Colonic mucosa (tissue), 4 donors: Measurements from ENCODE around the gene CDKN1A. TPM values are rescaled to one million over a fixed set of nuclear protein-coding genes. Genes with fewer than 3 reads are reported as not detected.

Source experiments
- DNase-seq: peaks from one replicate; pipeline ENCODE4 v3.0.0-alpha.2; 2020
- H3K27ac ChIP-seq: fragments of 200-600 bp; one replicate; pipeline ENCODE4 v1.8.0; 2021
- H3K27me3 ChIP-seq: fragments of 200-600 bp; one replicate; pipeline ENCODE4 v1.8.0; 2021
- H3K36me3 ChIP-seq: fragments of 200-600 bp; one replicate; pipeline ENCODE4 v1.8.0; 2021
- H3K4me1 ChIP-seq: fragments of 200-600 bp; one replicate; pipeline ENCODE4 v1.8.0; 2021; ENCODE audit warnings: mild to moderate bottlenecking
- H3K4me3 ChIP-seq: fragments of 200-600 bp; one replicate; pipeline ENCODE4 v1.8.0; 2021
- H3K9ac ChIP-seq, 2 donors: one replicate each; pipeline ENCODE4 v1.7.0; 2013; ENCODE audit warnings: control low read depth in 2 of 2, low read depth in 2 of 2, low read length in 2 of 2
- H3K9me3 ChIP-seq: fragments of 200-600 bp; one replicate; pipeline ENCODE4 v1.8.0; 2021
- intact Hi-C: fragments of 100-400 bp; cut with DNase I; formaldehyde crosslinking; loops from one replicate; pipeline ENCODE4 v1.14.1; 2022
- total RNA-seq, 2 donors: library from RNA; stranded (reverse); fragmentation: NEBNext Ultra II Directional in 1 of 2; extraction: Animal tissue kit (Norgen Biotek cat#: 25700) in 1 of 2; gene quantifications; one replicate each; pipeline ENCODE4 v1.2.1, GENCODE V29; 2021
- TF ChIP-seq, protein P1 (sequence below): fragments of 200-600 bp; IDR thresholded peaks from one replicate; pipeline ENCODE4 v1.8.0; 2022; ENCODE audit warnings: antibody characterized with exemption, mild to moderate bottlenecking
- donor health status: healthy.
- donor health status: DM: no; HTN: no; CAD: no.
- donor health status: DM: no; HTN: no; CAD: no.

The CDKN1A gene
- total RNA-seq, 2 donors from 2014 or later, result 157 to 286 TPM

DNA sequence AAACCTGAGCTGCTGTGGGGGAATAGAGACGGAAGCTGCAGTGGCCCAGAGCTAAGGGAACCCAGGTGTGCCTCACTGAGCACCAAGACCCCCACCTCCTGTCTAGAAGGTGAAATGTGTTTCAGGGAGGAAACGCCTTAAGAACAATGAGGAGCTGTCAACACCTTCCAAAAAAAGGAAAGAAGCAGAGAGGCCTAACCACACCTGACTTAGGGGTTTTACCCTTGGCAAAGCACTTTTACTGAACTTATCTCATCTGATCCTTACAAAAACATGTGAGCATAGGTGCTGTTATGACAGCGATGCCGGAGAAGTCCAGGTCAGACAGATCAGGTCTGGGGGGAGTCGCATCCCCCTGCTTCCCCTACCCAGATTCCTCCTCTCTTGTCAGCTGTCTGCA, 16.1 kb upstream of the CDKN1A start:
- Histone ChIP-seq H3K9ac (no peak overlapping the region), H3K9me3 (no peaks in the 10 kb centered on the region), H3K4me3 (no peak overlapping the region), H3K27ac (no peak overlapping the region), H3K36me3 (no peaks in the 10 kb centered on the region), H3K4me1 (no peaks in the 10 kb centered on the region), H3K27me3 (no peaks in the 10 kb centered on the region)
- intact Hi-C loops, result no loop called here
- TF ChIP-seq, protein P1, sequence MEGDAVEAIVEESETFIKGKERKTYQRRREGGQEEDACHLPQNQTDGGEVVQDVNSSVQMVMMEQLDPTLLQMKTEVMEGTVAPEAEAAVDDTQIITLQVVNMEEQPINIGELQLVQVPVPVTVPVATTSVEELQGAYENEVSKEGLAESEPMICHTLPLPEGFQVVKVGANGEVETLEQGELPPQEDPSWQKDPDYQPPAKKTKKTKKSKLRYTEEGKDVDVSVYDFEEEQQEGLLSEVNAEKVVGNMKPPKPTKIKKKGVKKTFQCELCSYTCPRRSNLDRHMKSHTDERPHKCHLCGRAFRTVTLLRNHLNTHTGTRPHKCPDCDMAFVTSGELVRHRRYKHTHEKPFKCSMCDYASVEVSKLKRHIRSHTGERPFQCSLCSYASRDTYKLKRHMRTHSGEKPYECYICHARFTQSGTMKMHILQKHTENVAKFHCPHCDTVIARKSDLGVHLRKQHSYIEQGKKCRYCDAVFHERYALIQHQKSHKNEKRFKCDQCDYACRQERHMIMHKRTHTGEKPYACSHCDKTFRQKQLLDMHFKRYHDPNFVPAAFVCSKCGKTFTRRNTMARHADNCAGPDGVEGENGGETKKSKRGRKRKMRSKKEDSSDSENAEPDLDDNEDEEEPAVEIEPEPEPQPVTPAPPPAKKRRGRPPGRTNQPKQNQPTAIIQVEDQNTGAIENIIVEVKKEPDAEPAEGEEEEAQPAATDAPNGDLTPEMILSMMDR, result no peak
- no peak for DNase-seq

DNA sequence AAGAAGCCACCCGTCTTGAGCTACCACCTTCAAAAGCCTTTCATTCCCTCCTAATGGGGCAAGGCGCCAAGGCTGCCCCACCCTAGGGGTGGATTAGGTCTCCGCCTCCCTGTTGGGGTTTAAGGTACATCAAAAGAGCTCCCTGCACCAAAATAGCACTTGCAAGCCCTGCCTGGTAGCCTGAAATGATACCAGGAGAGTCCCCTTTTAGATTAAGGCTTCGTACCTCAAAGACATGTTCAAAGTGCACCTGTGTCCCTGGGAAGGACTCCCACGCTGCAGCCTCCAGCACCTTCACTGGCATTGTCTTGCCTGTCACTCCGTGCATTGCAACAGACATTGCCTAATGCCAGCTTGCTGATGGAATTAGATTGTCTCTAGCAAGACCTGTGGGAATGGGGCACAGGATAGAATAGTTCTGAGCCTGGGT, 15.7 kb upstream of the CDKN1A start:
- Histone ChIP-seq H3K4me3 (no peak overlapping the region), H3K27ac (no peak overlapping the region), H3K9ac (no peak overlapping the region), H3K36me3 (no peaks in the 10 kb centered on the region), H3K27me3 (no peaks in the 10 kb centered on the region), H3K9me3 (no peaks in the 10 kb centered on the region), H3K4me1 (no peaks in the 10 kb centered on the region)
- TF ChIP-seq, protein P1, result no peak
- peak; percentile 79 for DNase-seq
- intact Hi-C loops, result no loop called here

DNA sequence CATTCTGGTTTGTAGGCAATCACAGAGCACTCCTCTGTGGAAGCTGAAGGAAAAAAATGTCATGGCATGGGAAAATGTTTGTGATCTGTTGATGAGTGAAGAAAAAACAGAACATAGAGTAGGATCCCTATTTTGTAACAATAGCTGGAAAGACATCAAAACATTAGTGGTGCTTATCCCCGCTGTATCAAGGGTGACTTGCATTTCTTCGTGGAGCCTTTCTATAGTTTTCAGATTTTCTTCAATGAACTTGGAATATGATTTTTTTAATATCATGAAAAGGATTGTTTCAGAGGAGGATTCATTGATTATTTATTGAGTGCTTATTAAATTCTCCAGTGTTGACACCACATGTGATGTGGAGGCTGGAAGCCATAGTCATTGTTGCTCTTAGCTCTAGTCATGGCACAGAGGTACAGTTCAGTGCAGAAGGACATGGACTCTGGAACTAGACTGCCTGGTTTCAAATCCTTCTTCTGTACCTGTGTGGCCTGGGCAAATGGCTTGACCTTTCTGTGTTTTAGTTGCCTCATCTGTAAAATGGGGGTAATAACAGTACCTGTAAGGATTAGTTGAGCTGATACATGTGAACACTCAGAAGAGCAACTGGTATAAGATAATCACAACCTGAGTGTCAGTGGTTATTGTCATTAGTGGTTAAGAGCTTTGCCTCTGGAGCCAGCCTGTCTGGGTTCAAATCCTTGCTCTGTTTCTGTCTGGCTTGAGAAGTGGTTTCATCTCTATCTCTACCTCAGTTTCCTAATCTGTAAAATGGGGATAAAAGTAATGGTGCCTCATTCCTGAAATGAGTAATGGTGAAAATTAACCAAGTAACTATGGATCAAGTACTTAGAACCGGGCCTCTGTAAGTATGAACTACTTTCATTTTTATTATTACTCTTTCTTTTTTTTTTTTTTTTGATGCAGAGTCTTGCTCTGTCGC, 14.7 kb upstream of the CDKN1A start:
- Histone ChIP-seq H3K4me1 (no peaks in the 10 kb centered on the region), H3K9me3 (no peaks in the 10 kb centered on the region), H3K27ac (no peak overlapping the region), H3K9ac (no peak overlapping the region), H3K4me3 (no peak overlapping the region), H3K27me3 (no peaks in the 10 kb centered on the region), H3K36me3 (no peaks in the 10 kb centered on the region)
- DNase-seq, result no peak
- intact Hi-C loops, result no loop called here
- TF ChIP-seq, protein P1, result no peak

DNA sequence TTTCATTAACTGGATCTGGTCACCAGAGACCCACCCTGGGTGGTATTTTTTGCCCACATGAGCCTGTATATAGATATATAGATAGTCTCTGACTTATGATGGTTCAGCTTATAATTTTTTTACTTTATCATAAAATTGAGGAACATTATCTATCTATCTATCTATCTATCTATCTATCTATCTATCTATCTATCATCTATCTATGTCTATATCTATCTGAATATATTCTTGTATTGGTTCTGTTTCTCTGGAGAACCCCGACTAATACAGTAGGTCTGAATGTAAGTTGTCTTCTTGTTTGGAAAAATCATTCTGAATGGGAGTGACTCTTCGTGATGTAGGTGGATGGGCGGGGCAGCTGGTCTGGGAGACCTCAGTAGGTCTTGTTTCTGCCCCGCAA, 13.3 kb upstream of the CDKN1A start:
- Histone ChIP-seq H3K27ac (no peak overlapping the region), H3K36me3 (no peaks in the 10 kb centered on the region), H3K27me3 (no peaks in the 10 kb centered on the region), H3K9ac (no peak overlapping the region), H3K4me1 (no peaks in the 10 kb centered on the region), H3K4me3 (no peak overlapping the region), H3K9me3 (no peaks in the 10 kb centered on the region)
- intact Hi-C loops, result no loop called here
- DNase-seq, result no peak
- TF ChIP-seq, protein P1, result no peak

DNA sequence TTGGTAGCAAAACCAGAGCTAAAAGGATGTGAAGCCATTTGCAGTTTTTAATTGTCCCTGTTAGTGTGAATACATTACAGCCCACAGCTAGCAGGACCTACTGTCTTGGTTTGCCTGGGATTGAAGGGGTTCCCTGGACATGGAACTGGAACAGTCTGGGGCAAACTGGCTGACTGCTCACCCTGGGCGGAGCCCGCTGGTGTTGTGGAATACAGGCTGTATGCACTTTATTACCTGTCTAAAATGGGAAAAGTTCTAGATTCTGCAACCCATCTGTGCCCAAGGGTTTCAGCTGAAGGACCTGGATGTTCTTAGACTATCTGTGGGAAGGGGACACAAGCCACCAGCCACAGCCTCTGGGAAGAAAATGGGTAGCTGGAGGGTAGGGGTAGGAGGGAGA, 12.2 kb upstream of the CDKN1A start:
- intact Hi-C loops, result no loop called here
- DNase-seq, result no peak

More for the DNA sequence above, 12.2 kb upstream of the CDKN1A start:
- TF ChIP-seq, protein P1, result no peak
- Histone ChIP-seq H3K36me3 (no peaks in the 10 kb centered on the region), H3K9ac (peak overlapping the region in 1 of 2 donors; percentile 55), H3K9me3 (no peaks in the 10 kb centered on the region), H3K4me1 (no peaks in the 10 kb centered on the region), H3K27ac (no peak overlapping the region), H3K27me3 (no peaks in the 10 kb centered on the region), H3K4me3 (no peak overlapping the region)
